Ishikawa (cell line): ENCODE measurements around the gene HCLS1.

ENCODE experiments used
- CEBPB ChIP-seq: IDR thresholded peaks from 2 replicates; pipeline ENCODE4 v1.6.1; 2012
- CREB1 ChIP-seq: IDR thresholded peaks from 2 replicates; pipeline ENCODE4 v1.6.1; 2012; ENCODE audit warnings: low read depth
- EGR1 ChIP-seq: IDR thresholded peaks from 2 replicates; pipeline ENCODE4 v1.6.1; 2012
- EP300 ChIP-seq: IDR thresholded peaks from 2 replicates; pipeline ENCODE4 v1.6.1; 2012; ENCODE audit warnings: borderline replicate concordance
- FOXM1 ChIP-seq: IDR thresholded peaks from 2 replicates; pipeline ENCODE4 v1.6.1; 2012; ENCODE audit warnings: low read depth, borderline replicate concordance
- RAD21 ChIP-seq: IDR thresholded peaks from 2 replicates; pipeline ENCODE4 v1.6.1; 2012; ENCODE audit warnings: low read depth
- REST ChIP-seq: IDR thresholded peaks from 2 replicates; pipeline ENCODE4 v1.6.1; 2012; ENCODE audit warnings: low read depth, mild to moderate bottlenecking
- TAF1 ChIP-seq: IDR thresholded peaks from 2 replicates; pipeline ENCODE4 v1.6.1; 2012; ENCODE audit warnings: low read depth, mild to moderate bottlenecking
- TCF12 ChIP-seq: IDR thresholded peaks from 2 replicates; pipeline ENCODE4 v1.6.1; 2012; ENCODE audit warnings: low read depth
- TEAD4 ChIP-seq: IDR thresholded peaks from 2 replicates; pipeline ENCODE4 v1.6.1; 2012
- USF1 ChIP-seq: IDR thresholded peaks from 2 replicates; pipeline ENCODE4 v1.6.1; 2012
- YY1 ChIP-seq: IDR thresholded peaks from 2 replicates; pipeline ENCODE4 v1.6.1; 2012; ENCODE audit warnings: low read depth
- ZBTB7A ChIP-seq: IDR thresholded peaks from 2 replicates; pipeline ENCODE4 v1.6.1; 2012; ENCODE audit warnings: low read depth
- TF ChIP-seq, protein P1 (sequence below): IDR thresholded peaks from 2 replicates; pipeline ENCODE4 v1.6.1; 2012

HCLS1 gene

DNA sequence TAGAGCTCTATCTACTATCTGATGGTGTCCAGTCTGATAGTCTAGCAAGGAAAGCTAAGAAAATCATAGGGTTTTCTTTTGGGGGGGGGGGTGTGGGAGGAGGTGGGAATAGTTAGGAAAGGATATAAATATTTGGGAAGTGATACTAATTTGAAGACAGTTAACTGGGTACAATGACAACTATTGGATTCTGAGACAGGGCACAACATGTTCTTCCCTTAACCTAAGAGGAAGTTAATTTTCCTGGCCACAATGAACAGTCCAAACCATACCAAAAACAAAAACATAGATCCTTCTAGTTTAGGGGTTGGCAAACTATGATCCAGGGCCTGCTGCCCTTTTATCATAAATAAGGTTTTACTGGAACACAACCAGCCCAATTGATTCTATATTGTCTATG, 10.0 kb upstream of the HCLS1 start:
- no peak for TF ChIP-seq USF1
- no peak for TF ChIP-seq FOXM1
- TF ChIP-seq EGR1, result no peak
- no peak for TF ChIP-seq EP300
- no peak for TF ChIP-seq CREB1
- TF ChIP-seq REST, result no peak
- no peak for TF ChIP-seq CEBPB

DNA sequence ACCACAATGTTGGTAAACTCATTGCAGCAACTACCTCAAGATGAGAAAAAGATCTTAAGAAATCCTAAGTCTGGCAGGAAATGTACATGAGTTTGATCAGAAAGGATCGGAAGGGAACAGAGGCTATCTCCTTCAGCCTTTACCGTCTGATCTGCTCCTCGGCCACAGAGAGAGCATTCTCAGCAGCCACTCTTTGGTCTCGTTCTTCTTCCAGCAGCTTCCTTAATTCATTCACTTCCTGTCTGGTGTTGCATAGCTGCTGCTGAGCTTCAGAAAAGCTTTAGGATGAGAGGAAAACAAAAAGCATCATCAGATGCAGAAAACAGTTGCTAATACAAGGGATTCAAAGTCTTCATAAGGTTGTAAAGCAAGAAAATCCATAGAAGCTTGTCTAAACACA, 6.6 kb upstream of the HCLS1 start:
- TF ChIP-seq TCF12 (no peak), REST (no peak)

DNA sequence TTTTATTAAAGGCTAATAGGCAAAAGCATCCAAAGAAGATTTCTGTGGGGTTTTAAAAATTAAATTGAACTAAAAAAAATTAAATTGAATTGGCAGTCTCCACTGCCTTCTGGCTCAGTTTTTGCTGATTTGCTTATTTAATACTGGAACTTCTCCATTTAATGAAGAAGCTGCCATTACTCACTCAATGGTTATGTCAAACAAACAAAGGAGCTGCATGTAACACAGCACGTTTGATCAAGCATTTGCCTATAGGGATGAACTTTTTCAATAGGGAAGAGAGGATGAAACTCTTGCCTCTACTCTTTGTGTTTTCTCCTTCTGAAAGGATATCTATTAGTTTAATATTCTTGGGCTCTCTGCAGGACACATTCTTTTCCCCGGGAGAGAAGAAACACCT, 4.8 kb upstream of the HCLS1 start:
- TF ChIP-seq TCF12, result no peak
- TF ChIP-seq FOXM1, result no peak
- TF ChIP-seq RAD21, result no peak
- no peak for TF ChIP-seq EP300
- TF ChIP-seq, protein P1, sequence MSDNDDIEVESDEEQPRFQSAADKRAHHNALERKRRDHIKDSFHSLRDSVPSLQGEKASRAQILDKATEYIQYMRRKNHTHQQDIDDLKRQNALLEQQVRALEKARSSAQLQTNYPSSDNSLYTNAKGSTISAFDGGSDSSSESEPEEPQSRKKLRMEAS, result no peak
- TF ChIP-seq EGR1, result no peak
- TF ChIP-seq YY1, result no peak
- no peak for TF ChIP-seq CEBPB
- no peak for TF ChIP-seq ZBTB7A
- TF ChIP-seq TAF1, result no peak
- TF ChIP-seq REST, result no peak
- TF ChIP-seq CREB1, result no peak

DNA sequence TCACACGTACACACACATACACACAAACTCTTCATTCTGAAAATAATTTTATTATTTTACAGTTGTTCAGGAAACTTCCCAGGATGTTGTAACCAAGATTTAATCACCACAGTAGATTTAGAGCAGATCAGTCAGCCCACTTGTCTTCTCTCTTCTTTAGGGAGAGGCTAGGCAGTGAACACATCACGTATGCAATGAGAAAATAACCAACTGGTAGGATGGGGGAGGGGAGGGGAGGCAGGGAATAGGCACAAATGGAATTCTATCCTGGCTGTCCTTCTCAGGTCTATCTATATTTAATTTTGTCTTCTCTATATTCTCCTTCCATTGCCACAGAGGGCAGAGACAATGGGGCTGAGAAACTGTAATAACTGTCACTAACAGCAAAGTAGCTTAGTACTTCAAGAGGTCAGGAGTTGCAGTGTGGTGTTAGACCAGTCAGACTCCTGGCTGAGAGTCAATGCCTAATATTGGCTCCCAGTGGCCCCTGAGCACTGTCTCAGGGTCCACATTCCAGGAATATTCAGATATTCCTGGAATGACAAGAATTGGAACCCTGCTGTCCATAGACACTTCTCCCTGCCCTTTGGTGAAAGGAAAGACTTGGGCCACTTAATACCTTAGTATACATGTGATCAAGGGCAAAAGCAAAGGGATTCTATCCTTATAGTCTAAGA, 2.6 kb upstream of the HCLS1 start:
- TF ChIP-seq USF1 (no peak), REST (no peak), TCF12 (no peak), TEAD4 (peak; percentile 68; the same call in 1 of the 2 replicates), EGR1 (no peak), FOXM1 (no peak), CEBPB (no peak), RAD21 (no peak)
